GM19328 (cell line): Measurements from ENCODE around the gene CKAP4.

ENCODE experiments used
- ATAC-seq: cut with Tn5 transposase; IDR thresholded peaks from one replicate; pipeline ENCODE4 v1.9.1; 2021; ENCODE audit warnings: mild to moderate bottlenecking, moderate library complexity; ENCODE audit not compliant: unreplicated experiment

The CKAP4 gene

DNA sequence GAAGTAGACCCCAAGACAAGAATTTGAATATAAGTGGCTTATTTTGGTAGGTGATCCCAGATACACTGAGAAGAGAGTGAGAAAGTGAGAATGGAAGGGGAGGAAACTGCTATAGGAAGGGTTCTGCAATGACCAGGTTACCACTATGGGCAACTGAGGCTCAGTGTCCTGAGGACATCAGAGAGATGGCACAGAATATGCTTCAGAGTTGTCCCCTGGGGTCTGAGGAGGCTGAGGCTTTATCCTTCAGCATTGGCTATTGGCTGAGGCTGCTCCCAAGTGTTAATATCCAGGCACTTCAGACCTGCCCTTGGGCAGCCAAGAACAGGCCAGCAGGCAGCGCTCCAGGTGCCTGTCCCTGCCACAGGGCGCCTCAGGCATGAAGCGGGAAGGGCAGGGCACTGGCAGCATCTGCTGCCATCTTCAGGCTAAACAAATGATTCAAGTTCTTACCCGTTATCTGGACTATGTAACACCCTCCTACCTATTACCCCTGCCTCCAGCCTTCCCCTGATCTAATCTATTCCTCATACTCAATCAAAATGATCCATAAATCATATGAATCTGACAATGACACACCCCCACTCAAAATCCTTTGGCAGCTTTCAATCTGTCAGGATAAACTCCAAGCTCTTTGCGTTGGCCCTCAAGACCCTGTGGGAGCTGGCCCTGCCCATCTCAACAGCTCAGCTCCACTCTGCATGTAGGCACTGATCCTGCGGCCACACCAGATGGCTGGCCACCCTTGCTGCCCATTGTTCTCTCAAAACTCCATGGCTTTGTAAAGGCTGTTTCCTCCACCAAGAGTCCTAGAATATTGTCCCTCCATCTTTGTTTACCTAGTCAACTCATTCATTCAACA is 42.4 kb downstream of the CKAP4 start:
- no peak for ATAC-seq

DNA sequence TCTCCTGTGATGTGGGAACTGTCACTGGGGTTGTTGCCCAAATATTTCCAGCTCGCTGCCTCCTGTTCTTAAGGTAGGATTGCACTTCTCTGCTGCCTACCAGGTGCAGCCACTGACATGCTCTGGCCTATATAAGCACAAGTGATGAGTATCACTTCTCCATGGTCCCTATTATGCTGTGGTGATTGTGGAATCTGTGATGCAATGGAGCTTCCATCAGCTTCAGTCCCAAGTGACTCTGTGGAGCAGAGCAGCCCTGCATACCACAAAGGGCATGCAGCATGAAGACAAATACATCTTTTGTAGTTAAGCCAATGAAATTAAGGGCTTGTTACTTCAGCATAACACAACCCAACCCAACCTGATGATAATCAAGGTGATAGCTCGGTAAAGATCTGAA is 43.5 kb downstream of the CKAP4 start:
- no peak for ATAC-seq

DNA sequence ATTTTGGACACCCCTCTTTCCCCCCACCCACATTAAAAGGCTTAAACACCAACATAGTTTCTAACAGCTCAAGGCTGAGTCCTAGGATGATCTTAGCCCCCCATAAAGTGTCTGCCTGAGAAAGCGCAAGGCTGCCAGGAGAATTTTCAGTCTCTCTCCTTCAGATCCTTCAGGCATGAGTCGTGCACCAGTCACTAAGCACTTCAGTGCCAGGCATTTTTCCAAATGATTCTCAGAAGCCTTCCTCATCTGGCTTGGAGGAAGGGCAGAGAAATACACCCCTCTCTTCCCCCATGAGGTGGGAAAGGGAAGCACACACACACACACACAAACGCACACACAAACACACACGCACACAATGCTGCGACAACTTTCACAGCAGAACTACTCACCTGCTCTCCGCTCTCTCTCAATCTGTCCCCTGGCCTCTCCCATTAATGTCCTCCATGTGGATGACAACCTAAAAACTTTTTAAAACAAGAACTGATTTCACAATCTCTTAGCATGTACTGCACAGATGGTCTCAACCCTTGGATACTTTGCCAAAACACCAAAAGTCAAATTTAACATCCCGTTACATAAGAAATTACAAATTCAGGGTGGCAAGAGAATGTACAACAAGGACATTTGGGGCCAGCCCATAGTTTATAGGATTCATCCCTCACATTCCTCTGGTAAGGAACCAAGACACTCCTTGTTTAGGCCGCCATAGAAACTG is 49.8 kb downstream of the CKAP4 start:
- ATAC-seq = no peak

DNA sequence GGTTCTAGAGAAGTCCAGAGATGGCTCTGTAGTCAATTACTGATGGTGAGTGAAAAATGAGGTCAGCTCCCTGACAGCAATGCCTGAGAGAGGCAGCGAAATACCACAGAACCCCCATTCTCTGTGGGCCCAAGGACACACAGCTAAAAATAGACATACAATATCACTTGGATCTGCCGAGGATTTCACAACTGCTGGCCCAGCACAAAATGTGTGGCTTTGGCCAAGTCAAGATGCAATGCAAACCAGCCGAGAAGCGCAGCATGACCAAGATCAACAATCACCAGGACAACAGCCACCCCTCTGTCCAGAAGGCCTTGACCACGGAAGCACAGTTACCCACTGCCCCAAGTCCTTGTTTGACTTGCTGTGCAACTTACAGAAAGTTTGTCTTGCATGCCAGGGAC is 52.2 kb downstream of the CKAP4 start:
- no peak for ATAC-seq

GRCh38 chr12:106194351-106194750 is 53.5 kb downstream of the CKAP4 start:
- no peak for ATAC-seq

DNA sequence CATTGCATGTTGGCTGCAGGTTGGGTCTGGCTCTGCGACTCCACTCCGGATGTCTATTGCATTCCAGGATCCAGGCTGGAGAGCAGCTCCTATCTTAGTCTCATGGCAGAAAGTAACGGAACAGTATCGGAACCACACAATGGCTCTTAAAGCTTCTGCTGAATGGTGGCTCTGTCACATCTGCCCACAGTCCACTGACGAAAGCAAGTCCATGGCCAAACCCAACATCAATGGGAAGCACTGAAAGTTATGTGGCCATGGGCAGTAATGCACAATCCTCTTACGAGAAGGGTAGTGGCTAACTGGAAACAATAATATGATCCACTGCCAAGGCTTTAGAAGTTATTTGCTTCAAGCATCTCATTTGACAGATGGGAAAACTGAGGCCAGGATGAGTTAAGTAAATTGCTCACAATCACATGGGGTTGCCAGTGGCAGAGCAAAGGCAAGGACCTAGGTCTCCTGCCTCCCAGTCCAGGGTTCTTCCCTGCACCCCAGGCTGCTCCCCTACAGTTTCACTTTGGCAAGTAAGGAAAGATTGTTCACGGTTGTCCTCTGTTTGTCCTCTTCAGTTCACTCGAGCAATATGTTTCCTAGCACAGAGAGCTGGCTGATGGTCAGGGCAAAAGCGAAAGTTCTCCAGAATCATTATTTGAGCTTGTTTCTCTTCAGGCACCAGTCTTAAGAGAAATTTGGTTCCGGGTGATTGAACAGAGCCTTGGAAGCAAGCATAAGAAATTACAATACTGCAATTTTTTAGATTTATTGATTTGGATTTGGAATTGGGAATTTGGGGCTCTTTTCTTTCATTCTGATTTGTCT is 54.2 kb downstream of the CKAP4 start:
- no peak for ATAC-seq

DNA sequence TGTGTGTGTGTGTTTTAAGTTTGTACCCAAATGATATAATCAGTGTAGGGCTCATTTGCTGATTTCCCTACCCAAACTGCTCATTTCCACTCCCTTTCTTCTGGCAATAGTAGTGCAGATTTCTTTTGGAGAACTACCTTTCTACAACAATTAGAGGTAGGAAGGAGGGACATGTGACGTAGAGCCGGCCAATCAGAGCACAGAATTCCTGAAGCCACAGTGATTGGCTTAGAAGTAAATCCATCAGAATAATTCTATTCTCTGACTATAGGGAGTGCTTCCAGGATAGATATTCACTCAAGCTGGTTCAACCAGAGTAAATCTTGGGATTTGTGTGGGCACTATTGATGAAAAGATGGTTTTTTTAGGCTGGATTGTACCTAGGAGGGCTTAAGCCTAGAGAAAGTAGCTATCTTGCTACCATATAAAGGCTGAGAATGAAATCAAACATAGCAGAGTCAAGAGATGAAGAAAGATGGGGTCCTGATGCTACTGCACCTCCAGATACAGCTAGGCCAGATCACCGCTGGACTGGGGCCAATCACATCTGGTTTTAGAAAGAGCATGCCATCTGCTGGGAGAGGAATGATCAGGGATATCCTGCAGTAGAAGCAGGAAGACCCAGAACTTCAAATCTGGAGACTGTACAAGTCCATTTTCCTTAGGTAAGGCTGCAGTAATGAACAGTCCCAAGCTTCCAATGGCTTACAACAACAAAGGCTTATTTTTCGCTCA is 55.0 kb downstream of the CKAP4 start:
- no peak for ATAC-seq

DNA sequence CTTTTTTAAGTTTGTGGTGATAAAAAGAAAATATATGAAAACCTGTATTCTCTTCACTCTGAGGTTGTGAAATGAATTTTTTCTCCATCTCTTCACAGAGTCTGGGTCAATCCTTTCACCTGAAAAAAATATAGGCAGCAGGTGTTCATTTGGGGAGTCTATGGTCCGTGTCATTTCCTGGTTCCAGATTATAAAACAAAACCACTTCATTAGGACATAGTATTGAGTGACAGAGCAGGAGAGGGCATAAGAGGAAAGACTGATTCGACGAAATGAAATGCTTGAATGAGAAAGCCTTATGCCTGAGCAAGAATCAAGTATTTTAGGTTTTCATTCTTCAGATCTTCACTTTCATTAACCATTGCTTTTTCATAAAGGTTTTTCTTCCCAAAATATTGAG is 57.2 kb downstream of the CKAP4 start:
- no peak for ATAC-seq

- ATAC-seq = no peak
Measured at GRCh38 chr12:106189341-106189740, 58.5 kb downstream of the CKAP4 start.

DNA sequence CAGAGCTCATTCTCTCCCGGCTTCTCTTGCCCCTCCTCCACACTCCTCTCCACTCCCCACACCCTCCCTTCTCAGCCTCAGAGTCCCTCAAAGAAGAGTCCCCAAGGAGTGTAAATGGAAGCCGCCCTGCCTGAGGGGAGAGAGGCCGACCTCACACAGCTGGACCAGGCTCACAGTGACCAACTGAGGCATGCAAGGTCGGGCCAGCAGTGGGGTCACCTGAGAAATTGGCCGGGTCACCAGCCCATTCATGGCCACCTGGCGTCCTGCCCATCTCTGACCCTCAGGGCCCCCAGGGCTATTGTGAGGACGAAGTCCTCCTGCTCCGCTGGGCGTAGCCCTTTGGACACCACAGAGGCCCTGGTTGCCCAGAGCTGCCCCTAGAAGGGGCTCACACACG is 59.6 kb downstream of the CKAP4 start:
- no peak for ATAC-seq
